Hypothalamus (tissue), 51 donors: Measurements from ENCODE around the gene OSBPL2.

Experiments used
- DNase-seq, 51 donors: peaks; one replicate each; lab custom pipeline; 2025; lab: John Stamatoyannopoulos, UW

The OSBPL2 gene

DNA sequence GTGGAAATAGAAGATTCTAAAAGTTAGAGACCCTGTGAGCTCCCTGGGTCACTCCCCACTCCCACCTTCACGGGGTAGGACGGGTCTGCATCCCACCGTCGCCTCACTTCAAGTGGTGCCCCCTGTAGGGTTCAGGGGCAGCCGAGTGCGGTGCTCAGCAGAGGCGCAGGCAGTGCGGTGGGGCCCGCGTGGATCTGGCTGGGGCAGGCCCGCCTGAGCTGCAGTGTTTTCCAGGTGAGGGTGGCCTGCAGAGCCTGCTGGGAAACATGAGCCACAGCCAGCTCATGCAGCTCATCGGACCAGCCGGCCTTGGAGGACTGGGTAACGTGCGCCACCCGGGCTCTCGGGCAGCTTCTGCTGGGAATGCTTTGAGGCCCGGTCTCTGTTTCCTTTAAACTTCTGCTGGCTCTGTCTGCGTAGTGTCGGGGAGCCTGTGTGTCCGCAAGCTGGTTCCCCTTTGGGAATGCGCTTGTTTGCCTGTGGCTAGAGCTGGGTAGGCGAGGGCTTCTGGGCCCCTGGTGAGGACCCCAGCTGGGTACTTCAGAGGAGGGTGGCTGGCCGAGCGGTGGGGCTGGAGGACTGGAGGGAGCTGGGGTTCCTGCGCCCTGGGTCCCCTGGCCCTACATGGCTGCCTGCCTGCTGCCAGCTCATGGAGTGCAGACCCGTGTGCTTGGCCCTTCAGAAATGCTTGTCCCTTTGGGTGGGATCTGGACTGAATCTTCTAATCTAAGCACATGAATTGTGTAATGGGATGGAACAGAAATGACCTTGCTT, 68.3 kb downstream of the OSBPL2 start:
- DNase-seq = no peak

DNA sequence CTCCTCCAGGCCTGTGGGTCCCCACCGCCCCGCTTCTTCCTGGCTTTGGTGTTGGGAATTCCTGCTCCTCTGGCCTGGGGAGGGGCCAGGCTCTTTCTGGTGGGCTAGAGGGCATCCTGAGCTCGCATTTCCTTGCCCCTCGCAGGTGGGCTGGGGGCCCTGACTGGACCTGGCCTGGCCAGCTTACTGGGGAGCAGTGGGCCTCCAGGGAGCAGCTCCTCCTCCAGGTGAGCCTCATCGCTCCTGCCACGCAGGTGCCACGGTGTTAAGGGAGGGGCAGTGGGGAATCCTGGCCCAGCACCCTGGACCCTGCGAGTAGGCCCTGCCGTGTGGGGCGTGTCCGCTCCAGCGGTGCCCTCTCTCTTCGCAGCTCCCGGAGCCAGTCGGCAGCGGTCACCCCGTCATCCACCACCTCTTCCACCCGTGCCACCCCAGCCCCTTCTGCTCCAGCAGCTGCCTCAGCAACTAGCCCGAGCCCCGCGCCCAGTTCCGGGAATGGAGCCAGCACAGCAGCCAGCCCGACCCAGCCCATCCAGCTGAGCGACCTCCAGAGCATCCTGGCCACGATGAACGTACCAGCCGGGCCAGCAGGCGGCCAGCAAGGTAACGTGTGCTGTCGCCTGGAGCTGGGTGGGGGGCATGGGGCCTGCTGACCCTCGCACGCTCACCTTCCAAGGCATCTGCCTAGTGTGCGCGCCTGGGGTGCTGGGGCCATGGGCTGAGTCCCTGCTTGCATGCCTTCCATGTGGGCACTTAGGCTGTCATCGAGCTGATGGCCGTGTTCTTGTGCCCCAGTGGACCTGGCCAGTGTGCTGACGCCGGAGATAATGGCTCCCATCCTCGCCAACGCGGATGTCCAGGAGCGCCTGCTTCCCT, 69.1 kb downstream of the OSBPL2 start:
- DNase-seq = no peak

DNA sequence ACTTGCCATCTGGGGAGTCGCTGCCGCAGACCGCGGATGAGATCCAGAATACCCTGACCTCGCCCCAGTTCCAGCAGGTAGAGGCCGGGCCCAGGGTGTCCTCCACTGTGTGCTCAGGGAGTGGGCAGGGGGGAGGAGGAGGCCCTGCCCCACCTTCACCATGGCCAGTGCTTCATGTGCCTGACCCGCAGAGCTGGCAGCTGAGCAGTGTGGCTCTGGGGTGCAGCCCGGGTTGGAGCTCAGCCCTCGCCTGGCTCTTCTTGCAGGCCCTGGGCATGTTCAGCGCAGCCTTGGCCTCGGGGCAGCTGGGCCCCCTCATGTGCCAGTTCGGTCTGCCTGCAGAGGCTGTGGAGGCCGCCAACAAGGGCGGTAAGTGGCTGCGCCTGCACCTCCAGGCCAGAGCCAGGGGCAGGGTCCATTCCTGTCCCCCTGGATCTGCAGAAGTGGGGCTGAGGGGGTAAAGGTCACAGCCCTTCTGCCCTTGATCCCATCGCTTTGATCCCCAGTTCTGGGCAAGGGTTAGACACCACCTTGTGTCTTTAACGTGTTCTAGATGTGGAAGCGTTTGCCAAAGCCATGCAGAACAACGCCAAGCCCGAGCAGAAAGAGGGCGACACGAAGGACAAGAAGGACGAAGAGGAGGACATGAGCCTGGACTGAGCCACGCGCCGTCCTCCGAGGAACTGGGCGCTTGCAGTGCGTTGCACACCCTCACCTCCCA, 69.9 kb downstream of the OSBPL2 start:
- DNase-seq = peak in 5 of 51 donors; percentile 16 to 63 (median 29)

DNA sequence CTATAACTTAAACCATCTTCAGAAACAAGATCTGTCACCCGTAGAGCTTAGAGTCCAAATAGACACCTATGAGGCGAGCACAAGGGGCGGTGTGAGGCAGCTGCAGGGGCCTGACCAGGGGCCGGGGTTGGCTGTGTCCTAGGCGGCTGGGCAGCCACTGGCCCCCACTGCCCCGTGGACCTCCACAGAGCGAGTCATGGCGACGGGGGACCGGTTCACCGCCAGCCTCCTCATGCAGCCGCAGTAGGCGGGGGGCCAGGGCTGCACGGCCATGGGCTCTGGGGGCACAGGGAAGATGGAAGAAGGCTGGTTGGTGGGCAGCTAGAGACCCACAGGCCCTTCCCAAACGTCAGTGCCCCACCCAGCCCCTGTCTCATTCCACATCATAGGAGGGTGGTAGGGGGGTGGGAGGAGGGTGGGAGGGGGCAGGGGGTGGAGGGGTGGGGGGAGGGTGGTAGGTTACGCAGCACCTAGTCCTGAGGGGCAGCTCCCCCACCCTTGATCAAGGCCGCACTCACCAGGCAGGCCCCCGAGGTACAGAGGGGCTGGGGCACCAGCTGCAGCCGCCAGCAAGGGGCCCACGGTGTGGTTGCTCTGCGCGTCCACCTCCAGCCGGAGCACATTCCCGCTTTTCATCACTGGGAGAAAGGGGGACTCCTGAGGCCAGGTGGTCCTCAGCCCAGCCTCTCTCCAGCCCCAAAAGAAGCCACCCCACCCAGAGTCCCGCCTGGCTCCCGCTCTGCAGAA, 71.0 kb downstream of the OSBPL2 start:
- DNase-seq = no peak

DNA sequence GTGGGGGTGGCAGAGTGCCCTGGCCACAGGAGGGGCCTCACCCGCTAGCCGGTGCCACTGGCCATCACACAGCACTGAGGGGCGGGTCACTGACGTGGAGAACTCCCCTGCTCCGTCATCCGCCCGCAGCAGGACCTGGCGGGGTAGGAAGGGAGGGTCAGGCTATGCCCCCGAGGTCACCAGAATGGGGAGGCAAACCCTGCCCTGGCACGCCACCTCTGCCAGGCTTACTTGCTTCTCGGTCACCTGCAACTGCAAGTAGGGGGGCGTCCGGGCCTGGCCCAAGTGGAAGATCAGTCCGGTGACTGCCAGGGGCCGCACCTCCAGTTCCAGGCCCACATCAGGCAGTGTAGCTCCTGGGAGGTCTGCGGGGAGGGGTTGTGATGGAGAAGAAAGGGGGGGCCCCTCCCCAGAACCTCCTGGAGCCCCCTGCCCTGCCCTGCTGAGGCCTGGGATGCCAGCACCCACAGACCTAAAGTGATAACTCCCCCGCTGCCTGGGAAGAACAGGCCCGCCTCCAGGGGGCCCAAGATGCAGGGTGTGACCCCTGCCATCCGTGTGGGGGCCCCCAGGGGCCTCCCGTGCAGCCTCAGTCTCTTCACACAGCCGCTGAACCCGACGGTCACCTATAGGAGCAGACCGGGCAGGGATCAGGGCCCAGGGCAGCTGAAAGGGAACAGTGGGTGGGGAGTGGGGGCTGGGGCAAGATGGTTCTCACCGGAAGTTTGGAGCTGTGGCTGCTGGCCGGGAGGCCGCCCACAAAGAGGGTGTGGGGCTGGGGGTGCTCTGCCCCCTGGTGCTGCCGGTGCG, 71.8 kb downstream of the OSBPL2 start:
- DNase-seq = no peak

DNA sequence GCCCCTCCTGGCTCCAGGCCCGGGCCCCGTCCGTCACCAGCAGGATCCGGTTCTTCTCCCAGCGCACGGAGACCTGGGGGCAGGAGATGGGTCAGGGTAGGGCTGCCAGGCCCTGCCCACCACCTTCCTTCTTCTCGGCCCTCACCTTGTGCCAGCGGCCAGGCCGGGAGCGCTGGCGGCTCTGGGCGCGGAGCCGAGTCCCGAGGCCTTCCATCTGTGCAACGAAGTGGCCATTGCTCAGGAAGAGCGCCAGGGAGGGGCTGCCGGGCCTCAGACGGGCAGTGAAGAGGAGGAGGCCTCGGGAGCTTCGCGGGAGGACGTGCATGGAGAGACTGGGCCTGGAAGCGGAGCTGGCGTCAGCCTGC, 72.4 kb downstream of the OSBPL2 start:
- DNase-seq = no peak

DNA sequence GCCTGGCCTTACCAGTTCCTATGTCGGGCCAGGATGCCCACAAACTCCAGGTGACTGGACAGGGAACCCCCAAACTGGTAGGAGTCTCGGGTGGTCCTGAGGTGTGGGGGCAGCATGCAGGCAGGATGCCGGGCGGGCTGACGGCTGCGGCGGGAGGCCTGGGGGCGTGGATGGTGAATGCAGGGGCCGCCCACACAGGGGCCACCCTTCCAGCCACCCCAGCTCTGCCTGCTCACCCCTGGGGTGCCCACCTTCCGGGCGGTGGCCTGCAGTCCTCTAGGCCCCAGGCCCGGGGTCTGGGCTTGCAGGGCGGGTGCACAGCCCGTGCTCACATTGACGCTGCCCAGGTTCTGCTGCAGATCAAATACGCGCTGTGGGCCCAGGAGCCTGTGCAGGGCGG, 72.8 kb downstream of the OSBPL2 start:
- no peak for DNase-seq

DNA sequence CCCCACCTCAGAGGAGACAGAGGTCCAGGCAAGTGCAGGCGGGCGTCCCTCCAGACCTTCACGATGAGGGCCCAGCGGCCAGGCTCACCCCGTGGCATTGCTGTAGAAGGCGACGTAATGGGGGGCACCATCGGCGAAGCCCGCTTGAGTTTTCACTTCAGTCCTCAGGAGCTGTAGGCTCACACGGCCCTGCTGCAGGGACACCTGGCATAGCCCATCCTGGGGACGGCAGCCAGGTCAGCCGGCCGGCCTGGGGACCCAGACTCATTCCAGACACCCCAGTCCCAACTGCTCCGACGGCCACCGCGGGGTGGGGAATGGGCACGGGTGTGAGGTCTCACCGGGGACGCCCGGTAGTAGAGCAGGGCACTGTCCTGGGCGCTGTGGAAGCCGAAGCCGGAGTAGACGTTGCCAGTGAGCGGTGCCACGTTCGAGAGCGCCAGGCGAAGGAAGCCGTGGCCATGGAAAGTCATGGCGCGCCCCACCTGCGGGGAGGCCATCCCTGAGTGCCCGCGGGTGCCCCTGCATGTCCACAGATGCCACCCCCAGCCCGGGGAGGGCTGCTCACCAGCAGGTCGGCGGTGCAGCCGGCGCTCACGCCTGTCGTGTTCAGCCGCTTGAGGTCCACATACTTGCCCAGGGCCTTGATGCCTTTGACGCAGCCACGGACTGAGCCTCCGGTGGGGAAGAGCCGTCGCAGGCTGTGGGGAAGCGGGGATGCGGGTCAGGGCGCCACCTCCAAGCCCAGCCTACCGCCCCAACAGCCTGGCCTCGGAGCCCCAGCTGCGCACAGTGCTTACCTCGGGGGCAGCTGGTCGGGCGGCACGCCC, 73.7 kb downstream of the OSBPL2 start:
- DNase-seq = no peak

DNA sequence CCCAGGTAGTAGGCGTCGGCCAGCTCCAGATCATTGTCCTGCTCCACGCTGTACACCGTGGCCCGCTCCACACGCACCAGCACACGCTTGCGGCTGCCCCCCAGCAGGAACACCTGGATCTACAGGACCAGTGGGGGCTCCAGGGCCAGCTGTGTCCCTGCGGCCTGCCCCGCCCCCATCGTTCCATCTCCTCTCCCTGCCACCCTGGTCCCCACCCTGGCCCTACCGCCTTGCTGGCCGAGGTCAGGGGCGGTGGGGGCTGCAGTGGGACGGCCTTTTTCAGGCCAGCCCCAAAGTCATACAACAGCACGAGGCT, 74.3 kb downstream of the OSBPL2 start:
- no peak for DNase-seq

DNA sequence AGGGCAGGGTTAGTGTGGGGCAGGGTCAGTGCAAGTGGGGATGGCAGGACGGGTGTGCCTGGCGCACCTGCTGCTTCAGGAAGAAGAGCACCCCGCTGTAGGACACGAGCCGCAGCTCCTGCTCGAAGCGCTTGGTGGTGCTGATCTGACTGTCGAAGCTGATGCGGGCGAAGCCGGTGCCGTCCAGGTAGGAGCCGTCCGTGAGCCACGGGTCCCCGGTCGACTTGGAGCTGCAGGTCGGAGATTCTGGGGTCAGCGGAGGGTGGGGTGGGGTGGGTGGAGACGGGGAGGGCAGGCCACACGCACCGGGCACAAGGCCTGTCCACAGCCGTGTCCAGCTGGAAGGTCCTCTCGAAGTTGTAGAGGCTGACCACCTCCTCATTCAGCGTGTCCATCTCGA, 74.7 kb downstream of the OSBPL2 start:
- no peak for DNase-seq

DNA sequence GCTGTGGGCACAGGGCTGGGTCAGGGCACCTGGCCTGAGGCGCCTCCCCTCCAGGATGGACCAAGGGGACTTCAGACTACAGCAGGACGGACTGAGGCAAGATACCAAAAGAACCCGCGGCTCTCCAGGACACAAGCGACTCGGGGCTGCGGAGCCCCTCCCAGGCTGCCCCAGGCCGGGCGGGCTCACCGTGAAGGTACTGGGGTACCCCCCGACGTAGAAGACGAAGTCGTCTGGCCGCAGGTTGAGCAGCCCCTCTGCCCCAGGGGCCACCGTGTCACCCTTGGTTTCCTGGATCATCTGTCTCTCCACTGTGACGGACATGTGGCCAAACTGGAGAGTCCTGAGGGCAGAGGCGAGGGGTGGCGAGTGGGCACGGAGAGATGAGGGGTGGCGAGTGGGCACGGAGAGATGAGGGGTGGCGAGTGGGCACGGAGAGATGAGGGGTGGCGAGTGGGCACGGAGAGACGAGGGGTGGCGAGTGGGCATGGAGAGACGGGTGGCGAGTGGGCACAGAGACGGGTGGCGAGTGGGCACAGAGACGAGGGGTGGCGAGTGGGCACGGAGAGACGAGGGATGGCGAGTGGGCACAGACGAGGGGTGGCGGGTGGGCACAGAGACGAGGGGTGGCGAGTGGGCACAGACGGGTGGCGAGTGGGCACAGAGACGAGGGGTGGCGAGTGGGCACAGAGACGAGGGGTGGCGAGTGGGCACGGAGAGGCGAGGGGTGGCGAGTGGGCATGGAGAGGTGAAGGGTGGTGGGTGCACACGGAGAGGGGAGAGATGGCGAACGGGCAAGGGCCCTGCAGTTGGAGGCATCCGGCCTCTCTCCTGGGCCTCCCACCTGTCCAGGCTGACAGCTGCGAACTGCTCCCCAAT, 75.4 kb downstream of the OSBPL2 start:
- no peak for DNase-seq

DNA sequence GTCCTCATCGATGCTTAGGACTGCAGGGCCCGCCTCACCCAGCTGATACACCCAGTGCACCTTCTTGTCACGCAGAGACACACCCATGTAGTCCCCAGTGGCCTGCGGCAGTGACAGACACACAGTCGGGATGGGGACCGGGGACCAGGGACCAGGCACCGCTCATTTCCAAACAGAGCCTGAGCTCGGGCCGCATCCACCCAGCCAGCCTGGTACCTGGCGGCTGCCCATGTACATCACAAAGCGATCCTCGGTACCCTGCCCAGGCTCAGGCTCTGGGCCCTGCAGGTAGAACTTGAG, 76.0 kb downstream of the OSBPL2 start:
- DNase-seq = no peak

DNA sequence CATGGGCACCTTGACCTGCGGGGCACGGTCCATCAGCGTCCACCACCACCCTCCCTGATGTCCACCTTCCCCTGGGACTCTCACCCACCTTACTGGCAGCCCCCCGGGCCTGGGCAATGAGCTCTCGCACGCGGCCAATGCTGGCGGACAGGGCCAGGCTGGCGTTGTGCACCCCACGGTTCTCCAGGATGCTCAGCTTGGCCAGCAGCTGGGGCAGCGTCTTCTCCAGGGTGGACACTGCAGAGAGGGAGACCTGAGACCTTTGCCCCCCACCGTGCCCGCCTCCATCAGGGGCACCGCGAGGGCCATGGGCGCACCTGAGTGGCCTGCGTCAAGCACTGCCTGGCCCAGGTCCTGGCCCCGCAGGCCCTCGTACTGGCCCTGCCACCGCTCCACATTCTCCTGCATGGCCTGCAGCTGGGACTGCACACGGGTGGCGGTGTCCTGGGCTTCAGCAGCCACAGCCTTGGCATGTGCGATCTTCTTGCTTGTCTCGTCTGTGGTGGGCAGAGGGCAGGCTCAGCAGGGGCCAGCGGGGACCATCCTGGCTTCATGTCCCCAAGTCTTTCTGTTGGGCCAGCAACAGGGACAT, 76.5 kb downstream of the OSBPL2 start:
- DNase-seq = no peak

DNA sequence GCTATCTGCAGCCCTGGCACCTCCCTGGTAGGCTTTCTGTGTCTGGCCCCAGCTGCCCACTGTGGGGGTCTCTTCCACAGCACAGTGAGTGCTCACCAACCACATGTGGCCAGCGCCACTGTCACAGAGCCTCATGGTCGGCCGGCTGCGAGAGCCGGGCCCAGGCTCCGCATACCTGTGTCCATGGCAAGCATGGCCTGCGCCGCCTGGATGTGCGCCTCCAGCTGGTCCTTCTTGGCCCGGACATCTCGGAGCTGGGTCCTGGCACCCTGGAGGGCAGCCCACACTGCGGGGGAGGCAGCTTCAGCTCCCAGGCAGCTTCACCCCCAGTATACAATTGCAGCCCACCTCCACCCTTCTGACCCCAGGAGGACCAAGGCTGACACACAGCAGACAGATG, 77.5 kb downstream of the OSBPL2 start:
- DNase-seq = no peak

DNA sequence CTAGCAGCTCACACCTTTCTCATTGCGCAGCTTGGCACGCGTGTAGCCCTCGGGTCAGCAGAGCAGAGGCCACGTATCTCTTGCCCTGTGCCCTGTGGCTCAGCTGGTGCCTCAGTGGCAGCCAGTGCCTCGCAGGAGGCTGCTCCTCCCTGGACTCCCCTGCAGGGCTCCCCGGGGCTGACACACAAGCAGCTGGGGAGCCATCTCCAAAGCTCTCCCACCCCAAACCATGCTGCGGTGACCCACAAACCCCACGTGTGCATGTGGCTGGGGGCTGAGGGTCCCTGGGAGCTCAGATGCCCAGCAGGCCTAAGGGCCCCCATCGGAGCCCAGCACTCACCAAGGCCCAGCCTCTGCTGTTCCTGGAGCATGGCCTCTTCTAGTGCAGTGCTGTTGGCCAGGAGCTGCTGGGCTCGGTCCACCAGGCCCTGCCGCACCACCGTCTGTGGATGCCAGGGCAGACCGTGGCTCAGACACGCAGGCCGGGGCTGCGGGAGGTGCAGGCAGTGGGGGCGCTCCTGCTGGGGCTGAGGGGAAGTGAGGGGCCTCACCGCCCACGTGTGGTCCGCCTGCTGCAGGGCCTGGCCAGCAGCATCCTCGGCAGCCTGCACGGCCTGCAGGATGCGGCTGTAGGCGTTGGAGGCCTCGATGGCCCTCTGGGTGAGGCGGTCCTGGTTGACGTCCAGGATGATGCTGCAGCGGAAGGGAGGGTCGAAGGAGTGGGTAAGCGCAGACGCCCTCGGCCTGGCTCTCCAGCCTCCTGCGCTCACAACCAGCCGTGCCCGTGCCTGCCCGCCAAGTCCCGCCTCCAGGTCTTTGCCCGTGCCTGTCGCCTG, 78.2 kb downstream of the OSBPL2 start:
- no peak for DNase-seq

DNA sequence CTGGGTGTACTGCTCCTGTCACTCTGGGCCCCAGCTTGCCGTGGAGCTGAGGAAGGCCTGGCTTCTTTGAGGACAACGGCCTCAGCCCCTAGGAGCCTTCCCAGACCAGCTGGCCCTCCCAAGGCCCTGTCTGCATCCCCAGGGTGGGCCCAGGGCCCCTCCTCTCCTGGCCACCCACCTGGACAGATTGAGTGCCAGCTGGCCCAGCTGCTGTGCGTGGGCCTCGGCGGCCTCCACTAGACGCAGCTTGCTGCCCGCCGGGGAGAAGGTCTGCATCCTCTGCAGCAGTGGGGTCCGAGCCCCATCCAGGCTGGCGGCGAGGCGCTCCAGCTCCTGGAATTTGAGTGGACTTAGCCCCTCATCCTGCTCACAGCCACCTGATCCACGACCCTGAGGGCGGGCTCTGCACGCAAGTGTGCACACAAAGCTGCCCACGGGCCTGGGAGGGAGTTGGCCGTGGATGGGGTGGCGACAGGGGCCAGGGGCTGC, 78.9 kb downstream of the OSBPL2 start:
- no peak for DNase-seq
